Activated CD4-positive, alpha-beta T cell treated with anti-CD3 and anti-CD28 coated beads for 1 hour (primary cell): Measurements from ENCODE around the gene C5.
A peak's percentile ranks its signal among the peaks of the same experiment; 100 is the strongest.
"Not testable (repeated sequence)": the region's sequence is repeated elsewhere in the genome, so short reads cannot be mapped to it uniquely, and the experiment has no call there.

Experiments used
- DNase-seq: peaks from one replicate; pipeline ENCODE4 v3.0.0-alpha.2; 2020

C5 gene

GRCh38 chr9:121050128-121050988 lies at the start of gene C5:
Gene C5 (minus strand): TSS chr9:121050275. CDS start chr9:121050246, 29 bp downstream.
- no peak for DNase-seq

- no peak for DNase-seq
Measured at GRCh38 chr9:121098567-121099198, 48.6 kb upstream of the C5 start.

GRCh38 chr9:121095057-121095456 lies 45.0 kb upstream of the C5 start:
- no peak for DNase-seq

- DNase-seq: not testable (repeated sequence)
Measured at GRCh38 chr9:121090743-121091142, 40.7 kb upstream of the C5 start.

GRCh38 chr9:121088576-121088975 lies 38.5 kb upstream of the C5 start:
- no peak for DNase-seq

GRCh38 chr9:121085661-121086060 lies 35.6 kb upstream of the C5 start:
- DNase-seq: no peak

- DNase-seq: no peak
Measured at GRCh38 chr9:121082075-121082474, 32.0 kb upstream of the C5 start.

GRCh38 chr9:121075251-121076036 lies 25.4 kb upstream of the C5 start:
- DNase-seq: no peak

- DNase-seq: peak; percentile 72
Measured at GRCh38 chr9:121074370-121075250, 24.5 kb upstream of the C5 start, which contains the start of gene CNTRL. Gene CNTRL (plus strand): TSS chr9:121074955. CDS start chr9:121088327, 13,372 bp downstream.

GRCh38 chr9:121073038-121073437 lies 23.0 kb upstream of the C5 start:
- DNase-seq: no peak

- DNase-seq: no peak
Measured at GRCh38 chr9:121071756-121072421, 21.8 kb upstream of the C5 start.

- DNase-seq: no peak
Measured at GRCh38 chr9:121071370-121071755, 21.3 kb upstream of the C5 start.

- no peak for DNase-seq
Measured at GRCh38 chr9:121069396-121069795, 19.3 kb upstream of the C5 start.

- no peak for DNase-seq
Measured at GRCh38 chr9:121067640-121068039, 17.6 kb upstream of the C5 start.

- DNase-seq: no peak
Measured at GRCh38 chr9:121066850-121067249, 16.8 kb upstream of the C5 start.

GRCh38 chr9:121059998-121060636 lies 10.0 kb upstream of the C5 start:
- DNase-seq: no peak

GRCh38 chr9:121059513-121059912 lies 9.4 kb upstream of the C5 start:
- no peak for DNase-seq

- no peak for DNase-seq
Measured at GRCh38 chr9:121057821-121058220, 7.7 kb upstream of the C5 start.

GRCh38 chr9:121055642-121056143 lies 5.6 kb upstream of the C5 start:
- no peak for DNase-seq

- no peak for DNase-seq
Measured at GRCh38 chr9:121053544-121053943, 3.5 kb upstream of the C5 start.

- no peak for DNase-seq
Measured at GRCh38 chr9:121048618-121049017, 1.5 kb downstream of the C5 start.
